Ovary (tissue), 9 donors: ENCODE data around the gene CATSPERE. TPM values are rescaled to one million over a fixed set of nuclear protein-coding genes. Genes with fewer than 3 reads are reported as not detected.

Source experiments
- DNase-seq, 5 donors: peaks; one replicate each; pipeline ENCODE4 v3.0.0-alpha.2; 2019 to 2020
- H3K27ac ChIP-seq, 2 donors: fragments of 200-600 bp; one replicate each; pipeline versions ENCODE4 v1.5.1 to v1.8.0; 2019 to 2022
- H3K27me3 ChIP-seq: fragments of 200-600 bp; one replicate; pipeline ENCODE4 v1.8.0; 2022
- H3K36me3 ChIP-seq: fragments of 200-600 bp; sonication (generic); one replicate; pipeline ENCODE4 v1.5.1; 2019
- H3K4me1 ChIP-seq: one replicate; pipeline ENCODE4 v1.8.1; 2013; ENCODE audit warnings: mild to moderate bottlenecking, moderate library complexity; ENCODE audit not compliant: insufficient read depth
- H3K4me3 ChIP-seq: fragments of 200-600 bp; sonication (generic); one replicate; pipeline ENCODE4 v1.5.1; 2017
- H3K9me3 ChIP-seq, 2 donors: fragments of 200-600 bp in 1 of 2; sonication (generic) in 1 of 2; one replicate each; pipeline versions ENCODE4 v1.5.1 to v1.8.1; 2013 to 2019; ENCODE audit warnings: mild to moderate bottlenecking in 1 of 2, moderate library complexity in 1 of 2
- CTCF ChIP-seq, 3 donors: fragments of 450-650 bp in 2 of 3; fragments of 200-600 bp in 1 of 3; IDR thresholded peaks; one replicate each; pipeline versions ENCODE4 v1.5.1 to v1.8.0; 2016 to 2022; ENCODE audit warnings: antibody characterized with exemption in 3 of 3, mild to moderate bottlenecking in 1 of 3
- EP300 ChIP-seq: sonication (generic); formaldehyde crosslinking; IDR thresholded peaks from one replicate; pipeline ENCODE4 v1.6.1; 2017; ENCODE audit warnings: antibody characterized with exemption
- POLR2A ChIP-seq: fragments of 450-650 bp; IDR thresholded peaks from one replicate; pipeline ENCODE4 v1.6.1; 2017; ENCODE audit warnings: antibody characterized with exemption, mild to moderate bottlenecking, moderate library complexity
- WGBS, 3 donors: extraction: QIAGEN DNeasy Blood & Tissue Kit in 1 of 3; methylation state at CpG; one replicate each; pipeline versions ENCODE4 v1.1.5 to v1.1.7; 2013 to 2017; 5-methylcytosine and 5-hydroxymethylcytosine counted together
- intact Hi-C, 4 donors: fragments of 100-400 bp; cut with DNase I; formaldehyde crosslinking; loops; one replicate each; pipeline versions ENCODE4 v1.11.0 to v1.15.1; 2022 to 2023
- polyA plus RNA-seq, 2 donors: library from polyadenylated mRNA; stranded (reverse); fragments of 200-250 nt in 1 of 2; fragments of 350-450 nt in 1 of 2; fragmentation: Illumina TruSeq in 1 of 2; extraction: RNeasy Lipid Tissue Mini Kit (QIAGEN cat#74804) in 1 of 2; gene quantifications; one replicate each; pipeline ENCODE4 v1.2.3, GENCODE V29; 2013 to 2014
- total RNA-seq, 7 donors: library from RNA; depleted of rRNA in 2 of 7; stranded (reverse); fragments of >200 nt in 2 of 7; fragmentation: NEBNext Ultra II Directional in 3 of 7; extraction: Animal tissue kit (Norgen Biotek cat#: 25700) in 3 of 7; gene quantifications; one replicate each; pipeline versions ENCODE4 v1.1.0 to v1.2.4, GENCODE V29; 2016 to 2023
- donor health status: DM: no; HTN: no; CAD: no; lungs with moderate emphysema.
- donor health status: DM: no; HTN: no; CAD: no.
- donor health status: Bipolar disorder and iron deficiency.
- donor health status: DM: yes; HTN: yes; CAD: no.
- donor health status: DM: no; HTN: no; CAD: no.
- donor health status: DM: yes; HTN: yes; CAD: no.

The CATSPERE gene
- total and polyA plus RNA-seq, 9 donors = 0.70 to 3.2 (median 2.1) TPM

GRCh38 chr1:244628789-244629188 is 167.7 kb downstream of the CATSPERE start:
- no peaks in the 10 kb centered on the region for H3K9me3 ChIP-seq
- no peaks in the 10 kb centered on the region for H3K4me1 ChIP-seq
- H3K36me3 ChIP-seq = no peaks in the 10 kb centered on the region
- intact Hi-C loops = no loop called here
- TF ChIP-seq CTCF (IDR thresholded peaks at IDR 0.05) = no peak
- no peak for TF ChIP-seq POLR2A
- TF ChIP-seq EP300 = no peak
- H3K27me3 ChIP-seq = no peaks in the 10 kb centered on the region
- H3K4me3 ChIP-seq = no peak overlapping the region
- 83 to 91% (median 87%) methylated on average over 5 of the region's 5 CpGs for WGBS, 3 donors
- H3K27ac ChIP-seq = no peak overlapping the region
- DNase-seq = no peak

- intact Hi-C loops = no loop called here
- TF ChIP-seq CTCF (IDR thresholded peaks at IDR 0.05) (no peak), EP300 (no peak), POLR2A (no peak)
- Histone ChIP-seq H3K4me3 (no peak overlapping the region), H3K36me3 (no peaks in the 10 kb centered on the region), H3K9me3 (no peaks in the 10 kb centered on the region), H3K4me1 (no peaks in the 10 kb centered on the region), H3K27me3 (no peaks in the 10 kb centered on the region), H3K27ac (no peak overlapping the region)
- no peak for DNase-seq
These were observed 172.1 kb downstream of the CATSPERE start for GRCh38 chr1:244633140-244633539.

- TF ChIP-seq EP300 (no peak), CTCF (IDR thresholded peaks at IDR 0.05) (no peak), POLR2A (no peak)
- intact Hi-C loops = no loop called here
- WGBS, 3 donors = 95 to 98% (median 96%) methylated on average over 6 of the region's 6 CpGs
These were observed 173.5 kb downstream of the CATSPERE start for GRCh38 chr1:244634546-244634945.

GRCh38 chr1:244636488-244637259 is 175.6 kb downstream of the CATSPERE start:
- intact Hi-C loops = no loop called here
- TF ChIP-seq POLR2A = no peak
- no peak for TF ChIP-seq EP300
- TF ChIP-seq CTCF (IDR thresholded peaks at IDR 0.05) = no peak
- H3K36me3 ChIP-seq = no peaks in the 10 kb centered on the region
- H3K4me1 ChIP-seq = no peaks in the 10 kb centered on the region
- no peak overlapping the region for H3K27ac ChIP-seq
- H3K9me3 ChIP-seq = no peaks in the 10 kb centered on the region
- 90 to 93% (median 91%) methylated on average over 10 of the region's 10 CpGs for WGBS, 3 donors
- no peaks in the 10 kb centered on the region for H3K27me3 ChIP-seq
- no peak overlapping the region for H3K4me3 ChIP-seq
- no peak for DNase-seq

More at GRCh38 chr1:244634546-244634945, 173.5 kb downstream of the CATSPERE start:
- no peak for DNase-seq
- no peaks in the 10 kb centered on the region for H3K4me1 ChIP-seq
- H3K36me3 ChIP-seq = no peaks in the 10 kb centered on the region
- no peak overlapping the region for H3K27ac ChIP-seq
- H3K9me3 ChIP-seq = no peaks in the 10 kb centered on the region
- H3K27me3 ChIP-seq = no peaks in the 10 kb centered on the region
- H3K4me3 ChIP-seq = no peak overlapping the region
